Peyer's patch (tissue), 4 donors: ENCODE data around the gene RBFA.

Experiments
- POLR2A ChIP-seq, 2 donors: fragments of 450-650 bp; IDR thresholded peaks; one replicate each; pipeline ENCODE4 v1.5.1; 2017; ENCODE audit warnings: antibody characterized with exemption in 2 of 2, mild to moderate bottlenecking in 2 of 2, moderate library complexity in 2 of 2
- TF ChIP-seq, protein P1 (sequence below), 6 experiments: fragments of 450-650 bp in 4 of 6; fragments of 200-600 bp in 2 of 6; sonication (generic) in 1 of 6; IDR thresholded peaks; one replicate each; pipeline ENCODE4 v1.5.1; 2017 to 2019; ENCODE audit warnings: antibody characterized with exemption in 6 of 6, mild to moderate bottlenecking in 3 of 6, moderate library complexity in 1 of 6

DNA sequence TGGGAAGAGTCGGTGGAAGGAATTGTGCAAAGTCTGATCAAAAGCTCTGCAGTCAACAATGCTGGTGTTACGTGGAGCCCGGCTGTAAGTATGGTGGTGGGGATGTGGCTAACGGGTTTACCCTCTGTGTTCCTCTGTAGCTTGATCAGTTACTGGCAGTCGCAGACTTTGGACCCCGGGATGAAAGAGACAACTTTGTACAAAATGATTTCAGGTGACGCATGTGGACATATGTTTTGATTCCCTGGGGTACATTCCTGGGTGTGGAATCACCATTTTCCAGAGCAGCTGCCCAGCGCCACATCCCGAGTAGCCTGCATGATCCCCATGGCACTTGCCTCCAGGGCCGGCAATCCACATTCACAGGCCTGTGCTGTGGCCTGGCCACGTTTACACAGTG lies 9.8 kb downstream of the RBFA start:
- TF ChIP-seq, protein P1, sequence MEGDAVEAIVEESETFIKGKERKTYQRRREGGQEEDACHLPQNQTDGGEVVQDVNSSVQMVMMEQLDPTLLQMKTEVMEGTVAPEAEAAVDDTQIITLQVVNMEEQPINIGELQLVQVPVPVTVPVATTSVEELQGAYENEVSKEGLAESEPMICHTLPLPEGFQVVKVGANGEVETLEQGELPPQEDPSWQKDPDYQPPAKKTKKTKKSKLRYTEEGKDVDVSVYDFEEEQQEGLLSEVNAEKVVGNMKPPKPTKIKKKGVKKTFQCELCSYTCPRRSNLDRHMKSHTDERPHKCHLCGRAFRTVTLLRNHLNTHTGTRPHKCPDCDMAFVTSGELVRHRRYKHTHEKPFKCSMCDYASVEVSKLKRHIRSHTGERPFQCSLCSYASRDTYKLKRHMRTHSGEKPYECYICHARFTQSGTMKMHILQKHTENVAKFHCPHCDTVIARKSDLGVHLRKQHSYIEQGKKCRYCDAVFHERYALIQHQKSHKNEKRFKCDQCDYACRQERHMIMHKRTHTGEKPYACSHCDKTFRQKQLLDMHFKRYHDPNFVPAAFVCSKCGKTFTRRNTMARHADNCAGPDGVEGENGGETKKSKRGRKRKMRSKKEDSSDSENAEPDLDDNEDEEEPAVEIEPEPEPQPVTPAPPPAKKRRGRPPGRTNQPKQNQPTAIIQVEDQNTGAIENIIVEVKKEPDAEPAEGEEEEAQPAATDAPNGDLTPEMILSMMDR (IDR thresholded peaks at IDR 0.05), result no peak
- TF ChIP-seq POLR2A (IDR thresholded peaks at IDR 0.05), result no peak
